VCaP (cell line): ENCODE measurements around the gene ADH7.
A peak's percentile ranks its signal among the peaks of the same experiment; 100 is the strongest.
"Not testable (repeated sequence)": the region's sequence is repeated elsewhere in the genome, so short reads cannot be mapped to it uniquely, and the experiment has no call there.

ENCODE experiments used
- H3K27ac ChIP-seq: fragments of 450-650 bp; 2 replicates; pipeline ENCODE4 v1.5.1; 2017
- TF ChIP-seq, protein P1 (sequence below): fragments of 450-650 bp; conservative IDR thresholded peaks from 2 replicates; pipeline ENCODE4 v1.5.1; 2017; ENCODE audit warnings: mild to moderate bottlenecking, moderate library complexity

Gene ADH7

DNA sequence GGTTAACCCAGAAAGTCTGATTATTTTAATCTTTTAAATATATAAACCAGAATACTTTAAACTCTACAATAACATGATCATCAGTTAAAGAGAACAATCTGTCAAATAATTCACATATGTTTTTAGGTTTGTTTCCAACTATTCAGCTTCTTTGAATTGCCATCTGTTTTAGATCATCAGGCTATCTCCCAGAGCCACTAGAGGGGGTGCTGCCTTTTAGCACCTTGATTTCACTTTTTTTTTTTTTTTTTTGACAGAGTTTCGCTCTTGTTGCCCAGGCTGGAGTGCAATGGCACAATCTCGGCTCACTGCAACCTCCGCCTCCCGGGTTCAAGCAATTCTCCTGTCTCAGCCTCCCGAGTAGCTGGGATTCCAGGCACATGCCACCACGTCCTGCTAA, 57.8 kb downstream of the ADH7 start:
- TF ChIP-seq, protein P1, sequence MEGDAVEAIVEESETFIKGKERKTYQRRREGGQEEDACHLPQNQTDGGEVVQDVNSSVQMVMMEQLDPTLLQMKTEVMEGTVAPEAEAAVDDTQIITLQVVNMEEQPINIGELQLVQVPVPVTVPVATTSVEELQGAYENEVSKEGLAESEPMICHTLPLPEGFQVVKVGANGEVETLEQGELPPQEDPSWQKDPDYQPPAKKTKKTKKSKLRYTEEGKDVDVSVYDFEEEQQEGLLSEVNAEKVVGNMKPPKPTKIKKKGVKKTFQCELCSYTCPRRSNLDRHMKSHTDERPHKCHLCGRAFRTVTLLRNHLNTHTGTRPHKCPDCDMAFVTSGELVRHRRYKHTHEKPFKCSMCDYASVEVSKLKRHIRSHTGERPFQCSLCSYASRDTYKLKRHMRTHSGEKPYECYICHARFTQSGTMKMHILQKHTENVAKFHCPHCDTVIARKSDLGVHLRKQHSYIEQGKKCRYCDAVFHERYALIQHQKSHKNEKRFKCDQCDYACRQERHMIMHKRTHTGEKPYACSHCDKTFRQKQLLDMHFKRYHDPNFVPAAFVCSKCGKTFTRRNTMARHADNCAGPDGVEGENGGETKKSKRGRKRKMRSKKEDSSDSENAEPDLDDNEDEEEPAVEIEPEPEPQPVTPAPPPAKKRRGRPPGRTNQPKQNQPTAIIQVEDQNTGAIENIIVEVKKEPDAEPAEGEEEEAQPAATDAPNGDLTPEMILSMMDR: peak; percentile 76
- H3K27ac ChIP-seq: not testable (repeated sequence)

DNA sequence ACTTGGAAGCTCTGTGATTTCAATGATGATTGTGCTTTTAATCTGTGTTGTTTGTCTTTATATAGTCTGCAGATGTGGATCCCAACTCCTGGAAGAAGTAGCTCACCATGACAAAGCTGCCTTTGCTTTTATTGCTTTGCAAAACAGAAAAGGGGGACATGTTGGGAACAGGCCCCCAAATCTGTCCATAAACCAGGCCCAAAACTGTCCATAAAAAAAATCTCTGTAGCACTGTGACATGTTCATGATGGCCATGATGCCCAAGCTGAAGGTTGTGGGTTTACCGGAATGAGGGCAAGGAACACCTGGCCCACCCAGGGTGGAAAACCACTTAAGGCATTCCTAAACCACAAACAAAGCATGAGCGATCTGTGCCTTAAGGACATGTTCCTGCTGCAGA, 62.7 kb downstream of the ADH7 start:
- not testable (repeated sequence) for H3K27ac ChIP-seq

DNA sequence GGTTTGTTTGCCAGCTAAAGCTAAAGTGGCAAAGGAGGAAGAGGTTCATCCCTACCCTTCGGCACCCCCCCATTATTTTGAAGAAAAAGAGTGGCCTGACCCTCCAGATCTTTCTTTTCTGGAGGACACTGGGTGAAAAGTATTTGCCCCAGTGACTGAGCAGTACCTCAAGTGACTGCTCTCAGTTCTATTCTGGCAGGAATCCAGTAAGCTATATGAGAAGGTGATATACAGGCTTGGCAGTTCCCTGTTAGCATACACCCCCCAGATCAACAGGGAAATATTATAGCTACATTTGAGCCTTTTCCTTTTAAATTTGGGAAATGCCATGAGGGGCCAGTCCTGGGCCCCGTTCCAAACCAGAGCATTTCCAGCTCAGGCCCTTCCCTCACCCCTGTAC, 67.3 kb downstream of the ADH7 start:
- not testable (repeated sequence) for H3K27ac ChIP-seq

DNA sequence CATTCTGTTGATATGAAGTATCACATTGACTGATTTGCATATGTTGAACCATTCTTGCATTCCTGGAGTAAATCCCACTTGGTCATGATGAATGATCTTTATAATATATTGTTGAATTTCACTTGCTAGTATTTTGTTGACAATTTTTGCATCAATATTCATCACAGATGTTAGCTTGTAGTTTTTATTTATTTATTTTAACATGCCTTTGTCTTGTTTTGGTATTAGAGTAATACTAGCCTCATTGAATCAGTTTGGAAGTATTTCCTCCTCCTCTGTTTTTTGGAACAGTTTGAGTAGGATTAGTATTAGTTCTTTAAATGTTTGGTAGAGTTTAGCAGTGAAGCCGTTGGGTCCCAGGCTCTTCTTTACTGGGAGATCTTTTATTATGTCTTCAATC, 68.7 kb downstream of the ADH7 start:
- TF ChIP-seq, protein P1: no peak
- no peak overlapping the region for H3K27ac ChIP-seq

GRCh38 chr4:99362768-99363167, 72.4 kb downstream of the ADH7 start:
- H3K27ac ChIP-seq: no peak overlapping the region
- TF ChIP-seq, protein P1: no peak
